Small intestine (tissue), 4 donors: Measurements from ENCODE around the gene TRPV4. TPM values are rescaled to one million over a fixed set of nuclear protein-coding genes. Genes with fewer than 3 reads are reported as not detected.

ENCODE experiments used
- polyA plus RNA-seq, 4 donors: library from polyadenylated mRNA; stranded (reverse) in 3 of 4; unstranded in 1 of 4; fragments of 200-250 nt in 3 of 4; fragments of 120-200 nt in 1 of 4; gene quantifications; one replicate each; pipeline versions ENCODE4 v1.2.1 to v1.2.3, GENCODE V29; 2013
- donor health status: healthy with polysubstance abuse.
- donor health status: Bipolar disorder and iron deficiency.
- donor health status: healthy.

The TRPV4 gene
- polyA plus RNA-seq, 4 donors = 0.39 to 2.2 TPM; not detected in 2

Other genes with a start within 250 kb of the TRPV4 start
- gene FAM222A, start 119.6 kb downstream of the TRPV4 start, polyA plus RNA-seq = 1 to 10 TPM; 1.6 to 7.5 (median 4.7) TPM
- gene GLTP, start 47.1 kb upstream of the TRPV4 start, polyA plus RNA-seq = 10 to 100 TPM; 16.6 to 35.5 (median 32.1) TPM
- 10 to 100 TPM in 2 of 4 donors, 1 to 10 TPM in 2; 7.0 to 25.5 (median 11.5) TPM for gene TCHP, start 66.9 kb upstream of the TRPV4 start, polyA plus RNA-seq
- 10 to 100 TPM in 2 of 4 donors, 1 to 10 TPM in 2; 7.0 to 32.6 (median 9.0) TPM for gene GIT2, start 163.0 kb upstream of the TRPV4 start, polyA plus RNA-seq
- gene ANKRD13A, start 166.0 kb upstream of the TRPV4 start, polyA plus RNA-seq = 10 to 100 TPM; 15.5 to 27.5 (median 21.2) TPM
- gene C12orf76, start 215.1 kb upstream of the TRPV4 start, polyA plus RNA-seq = 10 to 100 TPM in 2 of 4 donors, 1 to 10 TPM in 2; 5.4 to 32.4 (median 8.1) TPM